ENCODE results near the gene SPECC1L. TPM values are rescaled to one million over a fixed set of nuclear protein-coding genes. Genes with fewer than 3 reads are reported as not detected.

The SPECC1L gene
- total and polyA plus RNA-seq, 2 experiments from 2014 or later = 21.1 to 34.0 TPM

DNA sequence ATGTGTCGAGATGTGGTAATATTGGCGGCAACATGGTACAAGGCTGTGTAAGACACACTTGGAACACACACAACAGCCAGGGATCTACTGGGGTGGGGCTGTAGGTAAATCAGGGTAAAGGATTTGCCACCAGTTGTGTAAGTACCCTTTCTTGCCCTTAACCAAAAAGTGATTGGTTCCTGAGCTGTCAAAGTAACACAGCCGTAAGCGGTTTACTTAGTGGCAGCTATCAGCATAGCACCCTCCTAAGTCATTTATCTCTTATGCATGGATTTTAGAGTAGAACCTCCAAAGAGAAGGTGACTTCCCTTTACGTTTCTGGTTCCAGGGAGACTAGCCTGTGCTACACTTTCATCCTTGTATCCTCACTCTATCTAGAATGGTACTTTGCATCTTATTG lies 57.2 kb downstream of the SPECC1L start:
- peaks cover 42% of the 10 kb centered on the region for H3F3A ChIP-seq (ENCODE audit: insufficient read depth)
- WGBS, 2 experiments (ENCODE audit: low coverage in 1 of 2, low lambda C conversion rate in 2 of 2, missing lambda C conversion rate in 2 of 2) = 96 to 99% methylated on average over 5 of the region's 5 CpGs
- peaks cover 49% of the 10 kb centered on the region for H3K36me3 ChIP-seq (ENCODE audit: low read depth)
- H3K9me2 ChIP-seq (ENCODE audit: insufficient read depth) = no peaks in the 10 kb centered on the region
- H3K4me3 ChIP-seq = no peak overlapping the region
- H3K9me3 ChIP-seq (ENCODE audit: low read depth) = no peaks in the 10 kb centered on the region
- peaks cover 25% of the 10 kb centered on the region for H3K4me1 ChIP-seq (ENCODE audit: insufficient read depth)
- no peak overlapping the region for H3K4me2 ChIP-seq (ENCODE audit: unreplicated experiment)
- H3K9ac ChIP-seq = no peak overlapping the region
- no peaks in the 10 kb centered on the region for H4K20me1 ChIP-seq (ENCODE audit: insufficient read depth)
- TF ChIP-seq EZH2phosphoT487 (IDR thresholded peaks at IDR 0.05; ENCODE audit: insufficient read depth, low read depth) = no peak
- TF ChIP-seq EZH2 (IDR thresholded peaks at IDR 0.05; ENCODE audit: insufficient read depth, poor library complexity, severe bottlenecking) = no peak
- H3K27me3 ChIP-seq (replicated peaks; ENCODE audit: insufficient read depth) = no peaks in the 10 kb centered on the region
- in situ Hi-C loops (cut with MboI) = loop anchor here (10.0 kb wide), 1 partner anchor 187 kb away; no protein-coding TSS in a partner anchor
- H3K79me2 ChIP-seq (ENCODE audit: insufficient read depth) = peaks cover 22% of the 10 kb centered on the region
- DNase-seq = no peak
- no peak overlapping the region for H2AFZ ChIP-seq
- H3K27ac ChIP-seq = no peak overlapping the region

DNA sequence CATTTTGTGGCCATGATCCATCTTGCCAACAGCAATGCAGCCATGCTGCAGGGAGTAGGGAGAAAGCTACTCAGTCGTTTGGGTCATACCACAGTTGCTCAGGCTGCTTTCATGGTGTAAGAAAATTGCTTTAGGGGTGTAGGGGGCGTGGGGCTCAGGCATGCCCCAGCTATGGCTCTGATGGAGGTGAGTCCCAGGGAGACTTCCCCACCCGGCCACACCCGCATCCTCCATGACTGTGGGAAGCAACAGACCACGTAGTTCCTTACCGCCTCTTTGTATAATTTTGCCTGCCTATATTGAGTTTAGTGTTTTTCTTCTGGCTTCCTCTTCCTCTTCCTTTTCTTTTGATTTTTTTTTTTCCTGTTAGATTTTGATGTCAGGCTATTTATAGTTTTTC lies 58.8 kb downstream of the SPECC1L start:
- no peaks in the 10 kb centered on the region for H3K27me3 ChIP-seq (replicated peaks; ENCODE audit: insufficient read depth)
- H3K4me3 ChIP-seq = no peak overlapping the region
- no peaks in the 10 kb centered on the region for H3K9me2 ChIP-seq (ENCODE audit: insufficient read depth)
- H3K79me2 ChIP-seq (ENCODE audit: insufficient read depth) = peaks cover 19% of the 10 kb centered on the region
- H3F3A ChIP-seq (ENCODE audit: insufficient read depth) = peaks cover 46% of the 10 kb centered on the region
- no peaks in the 10 kb centered on the region for H3K9me3 ChIP-seq (ENCODE audit: low read depth)
- WGBS, 2 experiments (ENCODE audit: low coverage in 1 of 2, low lambda C conversion rate in 2 of 2, missing lambda C conversion rate in 2 of 2) = 82 to 88% methylated on average over 5 to 6 of the region's 6 CpGs
- in situ Hi-C loops (cut with MboI) = loop anchor here (10.0 kb wide), 1 partner anchor 185 kb away; no protein-coding TSS in a partner anchor
- H2AFZ ChIP-seq = no peak overlapping the region
- H4K20me1 ChIP-seq (ENCODE audit: insufficient read depth) = no peaks in the 10 kb centered on the region
- no peak overlapping the region for H3K4me2 ChIP-seq (ENCODE audit: unreplicated experiment)
- DNase-seq = no peak
- H3K9ac ChIP-seq = no peak overlapping the region
- H3K4me1 ChIP-seq (ENCODE audit: insufficient read depth) = peaks cover 34% of the 10 kb centered on the region
- H3K36me3 ChIP-seq (ENCODE audit: low read depth) = peaks cover 41% of the 10 kb centered on the region
- TF ChIP-seq EZH2 (IDR thresholded peaks at IDR 0.05; ENCODE audit: insufficient read depth, poor library complexity, severe bottlenecking) (no peak), EZH2phosphoT487 (IDR thresholded peaks at IDR 0.05; ENCODE audit: insufficient read depth, low read depth) (no peak)
- no peak overlapping the region for H3K27ac ChIP-seq

DNA sequence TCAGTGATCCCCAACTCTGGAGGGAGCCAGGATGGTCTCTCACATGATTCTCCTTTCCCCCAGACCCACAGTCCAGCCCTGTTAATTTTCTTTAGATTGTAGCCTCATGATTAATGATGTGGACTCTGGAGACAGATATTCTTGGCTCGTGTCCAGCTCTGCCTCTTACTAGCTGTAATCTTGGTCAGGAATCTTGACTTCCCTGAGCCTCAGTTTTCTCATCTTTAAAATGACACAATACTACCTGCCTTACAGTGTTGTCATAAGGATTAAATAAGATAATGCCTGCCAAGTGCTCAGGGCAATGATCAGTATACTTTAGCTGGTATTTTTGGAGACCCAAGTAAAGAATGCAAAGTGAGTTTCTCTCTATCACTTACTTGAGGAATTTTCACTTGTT lies 60.0 kb downstream of the SPECC1L start:
- whole genome bisulfite sequencing, 2 experiments (ENCODE audit: low coverage in 1 of 2, low lambda C conversion rate in 2 of 2, missing lambda C conversion rate in 2 of 2) = 0% methylated on average over 1 of the region's 1 CpG
- Histone ChIP-seq H3K4me3 (no peak overlapping the region), H3K9me2 (ENCODE audit: insufficient read depth) (no peaks in the 10 kb centered on the region), H3K27ac (no peak overlapping the region), H3K27me3 (replicated peaks; ENCODE audit: insufficient read depth) (no peaks in the 10 kb centered on the region), H4K20me1 (ENCODE audit: insufficient read depth) (no peaks in the 10 kb centered on the region), H3K36me3 (ENCODE audit: low read depth) (peaks cover 47% of the 10 kb centered on the region), H2AFZ (no peak overlapping the region), H3K79me2 (ENCODE audit: insufficient read depth) (peaks cover 31% of the 10 kb centered on the region), H3F3A (ENCODE audit: insufficient read depth) (peaks cover 39% of the 10 kb centered on the region), H3K4me1 (ENCODE audit: insufficient read depth) (peaks cover 28% of the 10 kb centered on the region), H3K9me3 (ENCODE audit: low read depth) (no peaks in the 10 kb centered on the region), H3K9ac (no peak overlapping the region), H3K4me2 (ENCODE audit: unreplicated experiment) (no peak overlapping the region)
- in situ Hi-C loops (cut with MboI) = no loop called here
- peak; percentile 17 for DNase-seq
- TF ChIP-seq EZH2 (IDR thresholded peaks at IDR 0.05; ENCODE audit: insufficient read depth, poor library complexity, severe bottlenecking) (no peak), EZH2phosphoT487 (IDR thresholded peaks at IDR 0.05; ENCODE audit: insufficient read depth, low read depth) (no peak)

- WGBS, 2 experiments (ENCODE audit: low coverage in 1 of 2, low lambda C conversion rate in 2 of 2, missing lambda C conversion rate in 2 of 2) = 68 to 73% methylated on average over 3 of the region's 3 CpGs
- in situ Hi-C loops (cut with MboI) = no loop called here
- peaks cover 50% of the 10 kb centered on the region for H3K36me3 ChIP-seq (ENCODE audit: low read depth)
Observed at GRCh38 chr22:24331468-24332440, 61.1 kb downstream of the SPECC1L start.

More at GRCh38 chr22:24331468-24332440, 61.1 kb downstream of the SPECC1L start:
- Histone ChIP-seq H3F3A (ENCODE audit: insufficient read depth) (peaks cover 29% of the 10 kb centered on the region), H4K20me1 (ENCODE audit: insufficient read depth) (no peaks in the 10 kb centered on the region), H3K4me2 (ENCODE audit: unreplicated experiment) (no peak overlapping the region), H2AFZ (no peak overlapping the region), H3K27ac (no peak overlapping the region), H3K79me2 (ENCODE audit: insufficient read depth) (peaks cover 40% of the 10 kb centered on the region), H3K9me3 (ENCODE audit: low read depth) (no peaks in the 10 kb centered on the region), H3K27me3 (replicated peaks; ENCODE audit: insufficient read depth) (no peaks in the 10 kb centered on the region), H3K9me2 (ENCODE audit: insufficient read depth) (no peaks in the 10 kb centered on the region), H3K4me3 (no peak overlapping the region), H3K9ac (no peak overlapping the region), H3K4me1 (ENCODE audit: insufficient read depth) (peaks cover 26% of the 10 kb centered on the region)
- no peak for TF ChIP-seq EZH2 (IDR thresholded peaks at IDR 0.05; ENCODE audit: insufficient read depth, poor library complexity, severe bottlenecking)
- TF ChIP-seq EZH2phosphoT487 (IDR thresholded peaks at IDR 0.05; ENCODE audit: insufficient read depth, low read depth) = no peak
- peak; percentile 34 for DNase-seq

Data from GM23248 (cell line).